Frontal cortex (tissue), 4 donors: ENCODE measurements around the gene ZNF729. TPM values are rescaled to one million over a fixed set of nuclear protein-coding genes. Genes with fewer than 3 reads are reported as not detected.
"Not testable (repeated sequence)": the region's sequence is repeated elsewhere in the genome, so short reads cannot be mapped to it uniquely, and the experiment has no call there.

Experiments
- DNase-seq, 2 donors: peaks; one replicate each; pipeline ENCODE4 v3.0.0; 2012; ENCODE audit warnings: low spot score in 2 of 2
- FAIRE-seq: peaks from 2 replicates; lab custom pipeline; 2012; peaks lifted over from hg19 to GRCh38; lab: Jason Lieb, UNC
- small RNA-seq: library from RNA; depleted of rRNA; stranded (forward); fragments of <200 nt; gene quantifications from one replicate; pipeline ENCODE3, GENCODE V24; 2014
- total RNA-seq: library from RNA; depleted of rRNA; stranded (reverse); fragments of >200 nt; gene quantifications from one replicate; pipeline ENCODE4 v1.2.3, GENCODE V29; 2014
- donor health status: control.
- donor health status: control.
- donor health status: control.

ZNF729 gene
- not detected for total RNA-seq

DNA sequence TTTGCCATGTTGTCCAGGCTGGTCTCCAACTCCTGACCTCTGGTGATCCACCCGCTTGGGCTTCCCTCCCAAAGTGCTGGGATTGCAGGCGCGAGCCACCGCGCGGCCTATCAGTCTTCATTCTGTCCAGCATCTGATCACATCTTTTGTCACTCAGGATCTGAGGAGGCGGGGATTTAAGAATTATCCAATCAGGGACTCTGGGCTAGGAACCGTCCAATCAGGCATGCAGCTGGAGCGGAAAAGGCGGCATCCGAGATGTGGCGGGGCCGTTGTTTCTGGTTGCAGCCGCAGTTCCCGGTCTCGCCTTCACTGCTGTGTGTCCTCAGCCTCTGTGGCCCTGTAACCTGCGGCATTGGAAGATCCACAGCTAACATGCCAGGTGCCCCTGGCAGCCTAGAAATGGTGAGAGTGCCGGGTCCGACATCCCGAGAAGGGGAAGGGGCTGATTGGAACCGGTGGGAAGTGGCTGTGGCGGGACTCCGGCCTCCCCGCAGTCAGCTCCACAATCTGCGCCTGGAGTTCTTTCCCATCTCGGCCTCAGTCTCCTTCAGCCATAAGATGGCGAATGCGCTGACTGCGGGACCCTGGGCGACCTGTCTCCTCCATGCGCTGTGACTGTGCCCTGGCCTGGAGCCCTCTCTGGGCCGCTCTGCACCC lies at the start of gene ZNF729:
TSS of gene ZNF729 (plus strand) at position 291 of the 660 bp plus-strand sequence. CDS start at position 376, 85 bp downstream.
- DNase-seq (no peak), FAIRE-seq (no peak)

DNA sequence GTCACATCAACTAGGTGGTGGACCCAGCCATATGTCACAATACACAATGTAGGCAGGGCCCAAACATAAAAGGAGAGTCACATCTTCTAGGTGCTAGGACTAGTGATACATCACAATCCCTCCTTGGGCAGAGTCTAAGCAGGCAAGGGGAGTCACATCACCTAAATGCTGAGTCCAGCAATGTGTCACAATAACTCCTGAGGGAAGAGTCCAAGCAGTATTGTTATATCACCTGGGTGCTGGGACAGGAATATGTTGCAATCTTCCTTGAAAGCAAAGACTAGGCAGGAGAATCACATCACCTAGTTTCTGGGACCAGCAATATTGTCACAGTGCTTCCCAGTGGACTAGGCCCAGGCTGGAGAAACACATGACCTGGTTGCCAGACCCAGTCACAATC lies 29.4 kb upstream of the ZNF729 start:
- FAIRE-seq (no peak), DNase-seq (no peak)

DNA sequence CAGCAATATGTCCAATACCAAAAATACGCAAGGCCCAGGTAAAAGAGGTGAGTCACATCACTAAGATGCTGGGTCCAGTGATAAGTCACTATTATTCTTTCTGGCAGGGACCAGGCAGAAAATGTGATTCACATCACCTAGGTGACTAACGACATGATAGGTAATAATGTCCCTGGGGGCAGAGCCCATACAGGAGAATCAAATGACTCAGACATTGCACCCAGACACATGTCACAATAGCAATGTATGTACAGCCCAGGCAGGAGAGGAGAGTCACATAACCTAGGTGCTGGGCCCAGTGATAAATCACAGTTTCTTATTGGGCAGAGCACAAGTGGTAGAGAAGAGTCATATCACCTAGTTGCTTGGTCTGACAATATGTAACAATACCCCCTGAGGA lies 28.9 kb upstream of the ZNF729 start:
- DNase-seq, result no peak
- no peak for FAIRE-seq

DNA sequence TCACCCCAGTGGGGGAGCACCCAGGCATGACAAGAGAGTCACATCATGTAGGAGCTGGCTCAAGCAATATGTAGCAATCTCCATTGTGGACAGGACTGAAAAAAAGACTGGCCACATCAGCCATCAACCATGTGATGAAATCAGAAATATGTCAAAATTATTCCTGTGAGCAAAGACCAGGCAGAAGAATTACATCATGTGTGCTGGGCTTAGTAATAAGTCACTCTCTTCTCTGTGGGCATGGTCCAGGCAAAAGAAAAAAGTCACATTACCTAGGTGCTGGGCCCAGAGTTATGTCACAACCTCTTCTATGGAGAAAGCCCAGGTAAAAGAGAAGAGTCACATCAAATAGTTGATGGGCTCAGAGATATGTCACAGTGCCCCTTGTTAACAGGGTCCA lies 28.3 kb upstream of the ZNF729 start:
- FAIRE-seq (no peak), DNase-seq (no peak)

DNA sequence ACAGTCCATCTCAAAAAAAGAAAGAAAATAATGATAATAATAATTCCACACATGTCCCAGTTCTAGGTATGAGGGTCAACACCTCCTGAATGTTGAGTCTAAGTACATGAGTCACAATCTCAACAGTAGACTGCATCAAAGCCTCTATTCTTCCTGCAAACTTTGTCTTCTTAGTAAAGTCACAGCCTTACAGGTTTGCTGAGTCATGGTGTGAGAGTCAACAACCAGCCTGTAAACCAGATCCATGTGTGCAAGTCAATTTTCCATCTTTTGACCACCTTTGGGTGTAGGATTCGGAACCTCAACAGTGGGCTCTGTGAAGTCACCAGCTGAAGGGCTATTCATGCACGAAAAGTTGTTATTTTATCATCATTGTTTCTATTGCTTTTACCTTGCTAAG lies 25.7 kb upstream of the ZNF729 start:
- FAIRE-seq (no peak), DNase-seq (no peak)

DNA sequence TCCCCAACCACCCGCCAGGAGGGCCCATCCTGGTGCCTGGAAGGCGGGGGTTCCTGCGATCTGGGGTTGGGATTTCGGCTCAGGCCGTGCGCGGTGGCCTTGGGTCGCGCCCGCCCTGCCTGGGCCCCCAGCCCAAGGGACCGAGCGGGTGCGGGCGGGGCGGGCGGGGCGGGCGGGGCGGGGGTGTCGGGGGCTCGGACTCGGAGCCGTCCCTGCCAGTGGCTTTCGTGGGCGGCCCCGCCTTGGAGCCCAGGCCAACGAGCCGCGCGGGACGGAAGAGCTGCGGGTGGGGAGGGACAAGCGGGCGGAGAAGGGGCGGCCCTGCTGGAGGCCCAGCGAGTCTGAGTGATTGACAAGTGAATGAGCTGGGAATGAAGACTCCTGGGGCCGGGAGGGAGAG lies 24.6 kb upstream of the ZNF729 start:
- DNase-seq (no peak), FAIRE-seq (no peak)

DNA sequence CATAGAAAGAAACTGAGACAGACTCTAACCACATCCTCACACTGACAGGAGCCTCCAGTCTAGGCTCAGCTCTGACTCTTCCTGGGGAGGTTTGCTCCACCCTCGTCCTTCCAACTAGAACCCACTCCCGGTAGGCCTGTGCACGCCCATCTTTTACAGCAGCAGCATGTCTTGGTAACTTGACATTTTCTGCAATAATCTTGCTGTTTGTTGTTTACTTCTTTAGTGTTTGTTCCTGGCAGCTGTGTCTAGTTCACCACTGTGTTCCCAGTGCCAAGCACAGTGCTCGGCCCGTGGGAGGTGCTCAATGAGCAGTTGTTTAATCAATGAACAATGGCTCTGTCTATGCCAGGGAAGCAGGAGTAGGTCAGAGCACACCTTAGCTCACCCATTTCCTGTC lies 23.1 kb upstream of the ZNF729 start:
- FAIRE-seq, result no peak
- DNase-seq, result no peak

DNA sequence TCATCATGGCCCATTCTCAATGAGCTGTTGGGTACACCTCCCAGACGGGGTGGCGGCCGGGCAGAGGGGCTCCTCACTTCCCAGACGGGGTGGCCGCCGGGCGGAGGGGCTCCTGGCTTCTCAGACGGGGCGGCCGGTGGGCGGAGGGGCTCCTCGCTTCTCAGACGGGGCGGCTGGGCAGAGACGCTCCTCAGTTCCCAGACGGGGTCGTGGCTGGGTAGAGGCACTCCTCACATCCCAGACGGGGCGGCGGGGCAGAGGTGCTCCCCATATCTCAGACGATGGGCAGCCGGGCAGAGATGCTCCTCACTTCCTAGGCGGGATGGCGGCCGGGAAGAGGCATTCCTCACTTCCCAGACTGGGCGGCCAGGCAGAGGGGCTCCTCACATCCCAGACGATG lies 35.3 kb downstream of the ZNF729 start:
- not testable (repeated sequence) for DNase-seq, FAIRE-seq

DNA sequence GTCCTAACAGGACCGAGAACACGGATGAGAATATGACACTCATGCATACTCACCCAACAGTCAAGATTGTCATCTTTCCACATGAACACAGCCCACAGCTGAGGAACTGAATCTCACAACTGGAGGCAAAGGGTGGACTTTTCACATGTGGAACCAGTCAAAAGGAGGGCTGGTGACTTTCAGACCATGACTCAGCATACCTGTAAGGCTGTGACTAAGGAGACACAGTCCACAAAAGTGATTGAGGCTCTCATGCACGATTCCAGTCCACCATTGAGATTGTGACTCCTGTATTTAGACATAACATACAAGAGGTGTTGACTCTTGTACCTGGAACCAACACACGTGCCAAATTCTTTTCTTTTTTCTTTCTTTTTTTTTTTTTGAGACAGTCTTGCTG lies 40.0 kb downstream of the ZNF729 start:
- FAIRE-seq (no peak), DNase-seq (no peak)

DNA sequence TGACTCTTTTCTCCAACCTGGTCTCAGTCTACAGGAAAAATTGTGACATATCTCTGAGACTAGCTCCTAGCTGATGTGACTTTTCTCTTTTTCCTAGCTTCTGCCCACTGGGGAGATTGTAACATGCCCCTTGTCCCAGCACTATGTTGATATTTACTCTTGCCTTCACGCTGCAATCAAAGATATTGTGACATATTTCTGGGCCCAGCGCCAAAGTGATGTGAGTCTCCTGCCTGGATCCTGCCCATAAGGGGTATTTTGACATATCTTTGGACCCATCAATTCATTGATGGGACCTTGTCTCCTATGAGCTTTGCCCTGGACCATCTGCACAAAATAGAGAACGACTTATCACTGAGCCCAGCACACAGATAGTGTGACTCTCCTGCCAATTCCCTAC lies 41.1 kb downstream of the ZNF729 start:
- DNase-seq, result no peak
- no peak for FAIRE-seq

DNA sequence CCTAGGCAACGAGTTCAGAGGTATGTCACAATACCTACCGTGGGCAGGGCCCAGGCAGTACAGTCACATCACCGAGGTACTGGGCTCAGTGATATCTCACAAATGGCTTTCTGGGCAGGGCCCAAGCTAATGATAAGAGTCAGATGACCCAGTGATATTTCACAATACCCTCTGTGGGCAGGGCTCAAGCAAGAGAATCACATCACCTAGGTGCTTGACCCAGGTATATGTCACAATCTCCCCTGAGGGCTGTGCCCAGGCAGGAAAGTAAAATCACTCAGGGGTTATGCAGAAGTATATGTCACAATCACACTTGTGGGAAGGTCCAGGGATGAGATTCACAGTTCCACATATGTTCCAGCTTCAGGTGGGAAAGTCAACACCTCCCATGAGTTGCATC lies 45.3 kb downstream of the ZNF729 start:
- DNase-seq (no peak), FAIRE-seq (no peak)

DNA sequence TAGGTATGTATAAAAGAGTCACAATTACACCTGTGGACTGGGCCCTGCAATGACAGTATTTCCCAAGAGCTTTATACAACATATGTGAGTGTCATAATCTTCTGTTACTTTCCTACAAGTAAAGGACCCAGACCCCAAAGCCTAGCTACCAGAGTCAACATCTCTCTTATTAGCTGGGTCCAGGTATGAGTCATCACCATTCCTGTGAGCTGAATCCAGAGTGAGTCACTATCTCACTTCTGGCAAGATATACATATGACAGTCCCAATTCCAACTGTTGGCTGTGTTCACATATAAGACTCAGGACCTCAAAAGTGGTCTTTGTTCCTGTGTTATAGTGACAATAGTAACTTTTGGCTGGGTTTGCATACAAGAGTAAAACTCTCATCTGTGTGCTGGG lies 46.7 kb downstream of the ZNF729 start:
- DNase-seq (no peak), FAIRE-seq (no peak)

DNA sequence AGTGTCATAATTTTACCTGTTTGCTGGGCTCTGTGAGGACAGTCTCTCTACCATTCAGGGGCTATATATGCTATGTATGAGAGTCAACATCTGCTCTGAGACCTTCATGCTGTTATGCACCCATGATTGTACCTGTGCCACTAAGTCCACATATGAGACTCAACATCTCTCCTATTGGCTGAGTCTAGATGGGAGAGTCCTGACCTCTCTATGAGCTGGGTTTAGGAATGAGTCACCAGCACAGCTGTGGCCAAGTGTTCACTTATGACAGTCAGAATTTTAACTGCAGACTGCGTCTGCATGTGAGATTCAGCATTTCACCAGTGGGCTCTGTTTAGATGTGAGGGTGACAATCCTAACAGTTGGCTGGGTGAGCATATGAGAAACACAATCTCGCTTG lies 49.5 kb downstream of the ZNF729 start:
- no peak for FAIRE-seq
- no peak for DNase-seq

DNA sequence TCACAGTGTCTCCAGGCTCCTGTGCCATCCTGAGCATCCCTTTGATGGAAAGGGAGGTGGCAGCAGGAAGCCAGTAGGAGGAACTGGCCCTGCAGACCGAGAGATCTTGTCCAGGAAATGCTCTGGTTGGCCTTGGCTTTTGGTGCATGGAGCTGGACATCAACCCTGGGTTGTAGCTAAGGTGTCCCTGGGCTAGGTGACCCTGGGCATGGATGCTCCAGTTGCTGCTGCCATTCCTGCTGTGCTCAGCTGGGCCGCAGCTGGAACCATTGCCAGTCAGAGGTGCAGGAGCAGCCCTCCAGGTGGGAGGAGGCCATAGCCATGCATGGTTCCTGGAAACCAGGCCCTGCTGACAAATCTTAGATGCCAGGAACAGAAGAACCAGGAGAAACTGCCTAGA lies 68.4 kb downstream of the ZNF729 start:
- no peak for DNase-seq
- no peak for FAIRE-seq

Small RNA genes within 50 kb of the gene (small RNA-seq; reads per million reads assigned to genes)
- gene AC011494.1, result not detected

Other genes starting within 250 kb of the ZNF729 start
- gene ZNF257, start 234.0 kb upstream of the ZNF729 start, total RNA-seq, result 2.0 TPM
- gene ZNF676, start 89.5 kb upstream of the ZNF729 start, total RNA-seq, result under 0.01 TPM
- gene ZNF98, start 135.9 kb downstream of the ZNF729 start, total RNA-seq, result 3.7 TPM